Inferior parietal cortex (tissue), 1 donor: Measurements from ENCODE around the gene YPEL2.
"Not testable (repeated sequence)": the region's sequence is repeated elsewhere in the genome, so short reads cannot be mapped to it uniquely, and the experiment has no call there.

Source experiments
- DNase-seq: peaks from one replicate; pipeline ENCODE4 v3.0.0-alpha.2; 2016; ENCODE audit errors: extremely low spot score

The YPEL2 gene

DNA sequence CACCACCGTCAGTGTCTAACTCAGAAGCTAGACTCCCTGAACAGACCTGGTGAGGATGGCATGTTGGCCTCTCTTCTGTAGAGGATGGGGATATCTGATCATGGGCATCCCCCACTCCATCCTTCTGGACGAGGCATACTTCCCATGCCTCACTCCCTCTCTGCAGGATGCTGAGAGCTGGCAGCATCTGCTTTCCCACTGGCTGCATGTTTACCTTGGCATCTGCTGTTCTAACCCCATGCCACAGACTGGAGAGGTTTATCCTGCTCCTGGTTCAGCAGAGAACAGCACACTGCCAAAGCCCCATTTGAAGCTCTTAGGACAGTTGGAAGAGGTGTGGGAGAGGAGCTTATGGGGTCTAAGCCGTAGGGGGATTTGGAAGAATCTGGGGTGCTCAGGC is 46.0 kb downstream of the YPEL2 start:
- no peak for DNase-seq

DNA sequence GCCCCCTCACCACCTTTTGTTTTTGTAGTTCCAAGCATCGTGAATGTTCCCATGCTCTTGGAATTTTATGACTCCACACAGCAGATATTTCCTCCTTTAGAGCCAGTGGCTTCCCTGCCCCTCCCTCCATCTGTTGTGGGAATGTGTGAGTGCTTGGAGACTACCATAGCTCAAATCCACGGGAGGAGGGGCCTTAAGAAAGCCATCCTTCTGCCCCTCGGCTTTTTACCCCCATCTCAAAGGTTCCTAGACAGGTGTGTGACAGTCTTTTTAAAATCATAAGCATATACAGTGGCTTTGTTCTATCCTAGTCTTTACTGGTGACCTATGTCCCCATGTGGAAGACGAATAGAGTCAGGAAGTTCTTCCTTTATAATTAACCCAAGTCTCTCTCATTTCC is 47.2 kb downstream of the YPEL2 start:
- DNase-seq, result no peak

DNA sequence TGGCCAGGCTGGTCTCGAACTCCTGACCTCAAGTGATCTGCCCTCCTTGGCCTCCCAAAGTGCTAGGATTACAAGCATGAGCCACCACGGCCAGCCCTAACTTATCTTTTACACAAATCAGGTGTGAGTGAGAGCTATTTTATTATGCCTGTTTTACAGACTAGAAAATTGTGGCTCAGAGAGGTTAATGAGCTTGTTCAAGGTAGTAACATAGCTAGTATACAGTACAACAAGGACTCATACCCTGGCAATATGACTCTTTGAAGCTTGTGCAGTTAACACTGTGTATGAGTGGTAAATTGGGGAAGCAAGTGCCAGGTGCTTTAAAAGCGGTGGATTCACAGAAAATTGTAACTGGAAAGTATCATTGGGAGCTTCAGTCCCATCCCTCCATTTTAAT is 49.0 kb downstream of the YPEL2 start:
- DNase-seq, result no peak

DNA sequence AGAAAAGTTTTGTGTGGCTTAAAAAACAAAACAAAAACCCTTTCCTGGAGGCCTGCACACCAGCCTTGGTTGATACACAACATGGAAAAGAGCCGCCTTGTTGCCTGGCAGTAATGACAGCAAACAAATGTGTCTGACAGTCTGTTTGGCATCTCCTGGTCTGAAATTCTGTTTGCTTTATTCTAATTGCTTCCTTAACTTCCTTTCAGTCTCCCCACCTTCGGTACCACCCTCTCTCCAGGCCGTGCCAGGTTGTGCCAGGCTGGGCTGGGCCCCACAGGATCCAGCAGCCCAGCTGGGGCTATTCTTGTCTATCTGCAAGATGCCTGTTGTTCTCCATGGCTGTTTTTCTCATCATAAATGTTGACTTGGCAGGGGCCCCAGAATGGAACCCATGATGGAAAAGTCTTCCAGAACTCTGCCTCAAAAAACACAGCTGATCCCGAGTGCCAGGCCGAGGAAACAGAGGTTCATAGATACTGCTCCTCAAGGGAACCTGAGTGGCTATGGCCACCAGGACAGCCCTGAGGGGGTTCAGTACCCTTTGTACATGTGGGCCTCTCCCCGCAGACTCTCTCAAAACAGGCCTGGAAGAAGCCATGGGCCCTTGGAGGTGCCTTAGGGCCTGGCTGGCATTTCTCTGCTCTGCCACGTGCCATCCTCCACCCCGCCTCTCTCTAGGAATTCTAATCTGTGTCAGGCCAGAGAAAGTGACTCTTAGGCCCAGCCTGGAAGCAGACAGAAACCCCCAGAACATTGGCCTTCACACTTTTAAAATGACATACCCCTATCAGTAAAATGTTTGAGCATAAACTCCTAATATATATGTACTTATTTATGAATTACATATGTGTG is 50.5 kb downstream of the YPEL2 start:
- DNase-seq, result peak; percentile 94

DNA sequence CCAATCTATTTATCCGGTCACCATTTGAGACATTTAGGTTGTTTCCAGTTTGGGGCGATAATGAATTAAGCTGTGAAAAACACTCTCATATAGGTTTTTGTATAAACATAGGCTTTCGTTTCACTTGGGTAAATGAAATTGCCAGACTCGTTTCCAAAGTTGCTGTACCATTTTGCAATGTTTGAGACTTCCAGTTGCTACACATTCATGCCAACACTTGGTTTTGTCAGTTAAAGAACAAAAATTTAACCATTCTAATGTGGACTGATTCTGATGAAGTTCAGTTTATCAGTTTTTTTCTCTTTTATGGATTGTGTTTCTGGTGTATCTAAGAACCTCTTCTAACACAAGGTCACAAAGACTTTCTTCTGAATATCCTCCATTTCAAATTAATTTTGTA is 52.4 kb downstream of the YPEL2 start:
- no peak for DNase-seq

DNA sequence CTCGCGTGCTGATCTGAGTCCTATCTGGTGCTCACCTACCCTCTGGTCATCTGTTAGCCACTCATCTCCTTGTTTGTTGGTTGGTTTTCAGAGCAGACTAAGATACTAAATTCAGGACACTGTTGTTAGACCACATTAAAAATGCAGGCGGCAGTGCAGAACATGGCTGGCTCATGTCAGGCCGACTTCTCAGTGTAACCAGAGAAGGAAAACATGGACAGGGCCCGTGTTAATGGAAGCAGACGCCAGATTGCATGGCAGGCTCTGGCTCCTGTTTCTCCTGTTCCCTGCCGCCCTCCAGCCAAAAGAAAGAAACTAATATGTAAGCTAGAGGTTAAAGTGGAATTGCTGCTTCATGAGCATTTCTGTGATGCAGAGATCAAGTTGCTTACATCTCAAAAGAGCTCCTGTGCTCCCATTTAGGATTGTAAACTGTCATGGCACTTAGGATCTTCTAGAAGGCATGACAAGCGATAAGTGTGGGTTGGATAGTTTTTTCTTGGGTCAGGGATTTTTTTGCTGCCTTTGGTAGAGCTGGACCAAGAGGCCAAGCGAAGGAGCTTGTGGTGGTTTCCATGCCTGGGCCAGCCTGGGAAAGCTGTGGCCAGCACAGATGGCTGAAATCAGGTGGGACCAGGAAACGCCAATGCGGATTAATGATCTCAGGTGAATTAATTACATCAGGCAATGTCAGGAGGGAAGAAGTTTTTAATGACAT is 56.1 kb downstream of the YPEL2 start:
- no peak for DNase-seq

DNA sequence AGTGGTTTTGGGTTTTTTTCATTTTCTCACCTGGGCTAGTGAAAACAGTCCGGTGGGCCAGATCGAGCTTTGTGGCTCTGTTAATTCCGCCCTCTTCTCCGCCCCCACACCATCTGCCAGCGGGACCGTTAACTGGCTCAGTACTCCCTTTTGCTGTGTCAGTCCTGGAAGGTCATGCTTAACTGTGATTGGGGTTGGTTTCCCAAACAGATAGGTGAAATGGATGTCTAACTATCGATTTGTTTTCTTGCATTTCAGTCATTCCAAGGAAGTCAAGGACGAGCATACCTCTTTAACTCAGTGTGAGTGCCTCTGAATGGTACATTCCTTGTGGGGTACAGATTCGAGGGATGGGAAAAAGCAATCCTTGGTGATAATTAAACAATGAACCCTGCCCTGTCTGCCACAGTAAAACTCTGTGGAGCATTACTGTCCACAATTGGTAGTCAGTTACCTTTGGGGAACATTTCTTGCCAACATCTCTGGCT is 56.7 kb downstream of the YPEL2 start:
- peak; percentile 17 for DNase-seq

DNA sequence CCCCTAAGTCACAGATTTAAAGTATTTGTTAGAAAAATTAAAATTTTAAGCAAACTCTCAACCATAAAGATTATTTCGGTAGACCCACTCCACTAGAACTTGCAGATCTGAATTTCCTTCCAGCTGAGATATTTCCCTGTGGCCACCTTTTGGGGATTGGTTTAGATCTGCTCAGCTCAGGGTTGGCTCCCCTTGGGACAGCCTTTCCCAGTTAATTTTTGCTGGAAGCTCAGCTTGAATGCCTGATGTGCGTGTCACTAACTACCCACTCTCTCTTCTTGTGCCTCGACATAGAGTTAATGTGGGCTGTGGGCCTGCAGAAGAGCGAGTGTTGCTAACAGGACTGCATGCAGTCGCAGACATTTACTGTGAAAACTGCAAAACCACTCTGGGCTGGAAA is 57.6 kb downstream of the YPEL2 start:
- peak; percentile 3 for DNase-seq

DNA sequence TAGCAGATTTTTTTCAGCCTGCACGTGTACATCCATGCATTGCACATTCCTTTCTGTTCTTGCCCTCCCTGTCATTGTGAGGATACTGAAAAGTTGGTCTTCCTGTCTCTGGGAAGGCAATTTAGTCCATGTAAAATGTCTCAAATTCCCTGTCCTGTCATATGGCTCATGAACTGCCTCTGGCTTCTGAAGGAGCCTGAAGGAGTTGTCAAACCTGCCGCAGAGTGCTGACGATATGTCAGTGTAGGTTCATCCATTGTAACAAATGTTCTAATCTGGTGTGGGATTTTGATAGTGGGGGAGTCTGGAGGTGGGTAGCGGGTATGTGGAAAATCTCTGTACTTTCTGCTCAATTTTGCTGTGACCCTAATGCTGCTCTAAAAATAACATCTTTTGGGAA is 59.6 kb downstream of the YPEL2 start:
- DNase-seq, result no peak

DNA sequence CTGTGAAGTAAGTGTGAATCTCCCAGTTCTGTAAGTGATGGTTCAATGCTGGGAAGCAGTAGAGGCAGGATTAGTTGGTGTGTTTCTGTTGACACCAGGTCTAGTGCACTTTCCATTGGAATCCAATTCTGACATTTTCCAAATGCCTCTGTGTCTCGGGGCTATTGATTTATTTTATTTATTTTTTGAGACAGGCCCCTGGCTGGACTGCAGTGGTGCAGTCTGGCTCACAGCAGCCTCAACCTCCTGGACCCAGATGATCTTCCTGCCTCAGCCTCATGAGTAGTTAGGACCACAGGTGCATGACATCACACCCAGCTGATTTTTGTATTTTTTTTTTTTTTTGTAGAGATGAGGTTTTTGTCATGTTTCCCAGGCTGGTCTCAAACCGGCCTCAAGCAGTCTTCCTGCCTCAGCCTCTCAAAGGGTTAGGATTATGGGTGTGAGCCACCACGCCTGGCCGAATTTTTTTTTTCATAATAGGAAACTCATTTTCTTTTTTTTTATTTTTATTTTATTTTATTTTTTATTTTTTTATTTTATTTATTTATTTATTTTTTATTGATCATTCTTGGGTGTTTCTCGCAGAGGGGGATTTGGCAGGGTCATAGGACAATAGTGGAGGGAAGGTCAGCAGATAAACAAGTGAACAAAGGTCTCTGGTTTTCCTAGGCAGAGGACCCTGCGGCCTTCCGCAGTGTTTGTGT is 61.7 kb downstream of the YPEL2 start:
- no peak for DNase-seq

DNA sequence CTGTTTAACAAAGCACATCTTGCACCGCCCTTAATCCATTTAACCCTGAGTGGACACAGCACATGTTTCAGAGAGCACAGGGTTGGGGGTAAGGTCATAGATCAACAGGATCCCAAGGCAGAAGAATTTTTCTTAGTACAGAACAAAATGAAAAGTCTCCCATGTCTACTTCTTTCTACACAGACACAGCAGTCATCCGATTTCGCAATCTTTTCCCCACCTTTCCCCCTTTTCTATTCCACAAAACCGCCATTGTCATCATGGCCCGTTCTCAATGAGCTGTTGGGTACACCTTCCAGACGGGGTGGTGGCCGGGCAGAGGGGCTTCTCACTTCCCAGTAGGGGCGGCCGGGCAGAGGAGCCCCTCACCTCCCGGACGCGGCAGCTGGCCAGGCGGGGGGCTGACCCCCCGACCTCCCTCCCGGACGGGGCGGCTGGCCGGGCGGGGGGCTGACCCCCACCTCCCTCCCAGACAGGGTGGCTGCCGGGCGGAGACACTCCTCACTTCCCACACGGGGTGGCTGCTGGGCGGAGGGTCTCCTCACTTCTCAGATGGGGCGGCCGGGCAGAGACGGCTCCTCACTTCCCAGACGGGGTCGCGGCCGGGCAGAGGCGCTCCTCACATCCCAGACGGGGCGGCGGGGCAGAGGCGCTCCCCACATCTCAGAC is 62.4 kb downstream of the YPEL2 start:
- DNase-seq, result not testable (repeated sequence)

DNA sequence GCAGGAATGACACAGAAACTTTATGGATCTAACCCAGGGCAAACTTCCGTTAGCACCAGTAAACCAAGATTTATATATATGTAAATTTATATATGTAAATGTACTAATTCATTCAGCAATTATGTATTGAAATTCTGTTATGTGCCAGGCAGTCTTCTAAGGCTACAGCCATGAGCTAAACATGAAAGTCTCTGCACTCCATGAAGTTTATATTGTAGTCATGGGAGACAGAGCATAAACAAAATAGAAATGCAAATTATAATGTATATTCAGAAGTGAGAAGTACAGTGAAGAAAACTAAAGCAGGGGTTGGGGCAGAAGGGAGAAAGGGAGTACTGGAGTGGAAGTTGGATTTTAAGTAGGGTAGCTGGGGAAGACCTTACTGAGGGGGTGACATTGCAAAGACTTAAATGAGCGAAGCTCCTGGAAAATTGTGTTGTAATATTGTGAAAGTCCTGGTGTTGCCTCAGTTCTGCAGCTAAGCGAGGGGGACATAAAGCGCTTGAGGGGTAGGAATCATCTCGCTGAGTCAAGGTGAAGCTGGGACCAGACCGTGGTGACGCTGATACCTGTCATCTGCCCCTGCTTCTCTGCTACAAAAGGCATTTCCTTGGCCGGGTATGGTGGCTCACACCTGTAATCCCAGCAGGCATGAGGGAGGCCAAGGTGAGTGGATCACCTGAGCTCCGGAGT is 64.8 kb downstream of the YPEL2 start:
- no peak for DNase-seq

DNA sequence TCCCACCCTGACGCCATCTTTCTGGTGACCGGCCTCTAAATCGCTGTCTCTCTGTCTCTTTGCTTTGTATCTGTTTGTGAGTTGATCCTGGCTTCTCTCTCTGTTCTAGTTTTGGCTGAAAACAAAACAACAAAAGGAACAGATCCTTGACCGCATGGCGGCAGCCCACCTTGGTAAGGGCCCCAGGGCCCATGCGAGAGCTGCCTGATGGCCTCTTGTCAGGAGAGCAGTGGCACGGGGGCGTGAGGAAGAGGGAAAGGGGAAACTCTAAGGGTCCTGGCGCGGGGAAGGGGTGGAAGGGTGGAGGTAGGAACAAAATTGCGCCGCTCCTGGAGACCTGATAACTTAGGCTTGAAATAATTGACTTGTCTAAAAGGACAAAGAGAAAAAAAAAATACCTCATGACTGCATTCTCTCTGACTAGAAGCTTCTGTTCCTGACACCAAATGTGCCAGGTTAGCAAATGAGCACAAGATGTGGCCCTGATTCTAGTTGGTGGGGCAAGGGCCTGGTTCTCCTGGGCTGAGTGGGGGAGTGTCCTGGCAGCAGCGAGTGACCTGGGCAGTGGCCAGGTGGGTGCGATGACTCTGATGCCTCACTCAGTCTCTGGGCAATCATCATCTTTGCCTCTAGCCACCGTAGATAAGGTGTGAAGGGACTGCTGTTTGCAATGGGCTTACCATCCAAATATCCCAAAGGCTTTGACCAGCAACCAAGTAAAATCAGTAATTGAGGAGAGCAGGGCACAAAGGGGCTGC is 66.0 kb downstream of the YPEL2 start:
- no peak for DNase-seq

DNA sequence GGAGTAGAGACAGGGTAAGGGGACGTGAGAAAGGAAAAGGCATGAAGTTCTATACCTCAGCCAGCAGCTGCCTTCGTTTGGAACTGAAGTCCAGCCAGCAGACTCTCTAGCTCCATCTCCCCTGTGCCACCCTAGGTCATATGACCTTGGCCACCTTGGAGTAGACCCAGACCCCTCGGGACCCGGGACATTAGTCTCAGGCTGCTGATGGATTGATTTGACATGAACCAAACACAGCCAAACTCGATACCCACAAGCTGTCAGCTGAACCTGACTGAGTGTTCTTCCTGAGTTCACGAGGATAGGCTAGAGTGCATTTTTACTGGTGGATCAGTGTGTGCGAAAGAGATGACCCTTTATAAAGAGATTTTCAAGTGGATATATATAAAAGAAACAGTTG is 68.5 kb downstream of the YPEL2 start:
- no peak for DNase-seq

DNA sequence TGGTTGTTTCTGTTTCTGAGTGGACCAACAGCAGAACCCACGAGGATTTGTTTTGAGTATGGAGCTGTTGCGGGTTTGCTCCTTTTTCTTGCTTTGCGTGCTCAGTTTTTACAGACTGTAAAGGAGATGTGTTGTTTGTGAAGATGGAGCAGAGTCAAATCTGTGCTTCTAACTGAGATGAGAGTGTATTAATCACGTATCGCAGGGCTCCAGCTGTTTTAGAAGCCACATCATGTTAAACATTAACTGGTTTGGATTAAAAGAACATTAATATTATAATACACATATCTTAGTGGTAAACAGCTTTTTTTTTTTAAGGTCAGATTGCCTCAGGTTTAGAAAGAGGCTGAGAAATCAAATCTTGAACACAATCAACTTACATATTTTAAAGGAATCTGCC is 69.4 kb downstream of the YPEL2 start:
- peak; percentile 38 for DNase-seq

DNA sequence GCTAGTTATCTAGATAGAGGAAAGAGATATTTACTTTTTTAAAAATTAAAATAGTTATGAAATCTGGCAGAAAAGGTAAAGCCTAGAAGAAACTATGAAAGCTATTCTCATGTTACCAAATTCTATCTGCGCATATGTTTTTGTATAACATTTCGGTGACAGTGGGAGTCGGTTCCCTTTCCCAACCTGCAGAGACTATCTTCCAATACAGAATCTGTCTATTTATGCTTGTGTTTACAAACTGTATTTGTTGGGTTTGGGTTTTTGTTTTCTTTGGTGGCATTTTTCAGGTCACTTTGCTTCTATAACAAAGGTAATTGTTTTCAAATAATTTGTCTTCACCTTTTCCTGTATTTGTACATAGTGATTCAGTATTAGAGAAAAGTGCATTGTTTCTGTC is 69.8 kb downstream of the YPEL2 start:
- no peak for DNase-seq

DNA sequence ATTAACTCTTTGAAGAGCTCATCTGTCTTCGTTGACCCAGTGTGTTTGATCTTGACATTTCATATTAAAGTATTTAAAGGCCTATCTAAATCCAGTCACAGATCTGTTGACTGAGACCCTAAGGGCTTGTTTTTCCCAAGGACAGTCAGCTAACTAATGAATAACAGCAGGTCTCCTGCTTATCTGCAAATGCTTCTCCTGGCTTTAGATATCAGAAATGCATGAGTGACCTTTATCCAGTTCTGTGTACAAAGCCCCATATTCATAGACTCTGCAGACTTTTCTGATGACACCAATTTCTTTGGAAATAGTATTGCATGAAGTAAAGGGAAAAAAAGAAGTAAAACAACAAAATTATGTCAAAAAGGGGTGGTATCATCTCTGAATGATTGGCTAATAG is 70.3 kb downstream of the YPEL2 start:
- DNase-seq, result no peak

DNA sequence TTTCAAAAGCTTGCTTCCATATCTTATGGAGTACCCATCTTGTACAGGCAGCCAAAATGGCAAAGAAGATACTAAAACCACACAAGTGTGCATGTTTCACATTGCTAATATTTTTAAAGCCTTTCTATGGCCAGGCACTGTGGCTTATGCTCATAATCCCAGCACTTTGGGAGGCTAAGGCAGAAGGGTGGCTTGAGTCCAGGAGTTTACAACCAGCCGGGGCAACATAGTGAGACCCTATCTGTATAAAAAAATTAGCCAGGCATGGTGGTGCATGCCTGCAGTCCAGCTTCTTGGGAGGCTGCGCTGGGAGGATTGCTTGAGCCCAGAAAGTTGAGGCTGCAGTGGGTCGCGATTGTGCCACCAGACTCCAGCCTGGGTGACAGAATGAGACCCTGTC is 71.3 kb downstream of the YPEL2 start:
- DNase-seq, result no peak

DNA sequence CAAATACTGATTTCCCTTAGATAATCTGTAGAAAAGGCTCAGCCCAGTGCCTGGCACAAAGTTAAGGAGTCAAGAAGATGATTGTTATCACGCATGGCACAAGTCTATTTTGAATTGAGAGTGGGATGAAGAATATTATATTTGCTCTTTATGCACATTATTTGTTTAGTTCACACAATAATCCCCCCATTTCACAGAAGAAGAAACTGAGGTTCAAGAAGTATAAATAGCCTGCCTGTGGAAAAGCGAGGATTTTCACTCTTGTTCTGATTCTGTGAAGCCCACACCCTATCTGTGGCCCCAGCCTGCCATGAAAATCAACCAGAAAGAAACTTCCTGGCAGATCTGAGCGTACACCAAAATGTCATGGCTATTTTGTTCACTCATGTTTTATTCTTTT is 73.0 kb downstream of the YPEL2 start:
- no peak for DNase-seq

DNA sequence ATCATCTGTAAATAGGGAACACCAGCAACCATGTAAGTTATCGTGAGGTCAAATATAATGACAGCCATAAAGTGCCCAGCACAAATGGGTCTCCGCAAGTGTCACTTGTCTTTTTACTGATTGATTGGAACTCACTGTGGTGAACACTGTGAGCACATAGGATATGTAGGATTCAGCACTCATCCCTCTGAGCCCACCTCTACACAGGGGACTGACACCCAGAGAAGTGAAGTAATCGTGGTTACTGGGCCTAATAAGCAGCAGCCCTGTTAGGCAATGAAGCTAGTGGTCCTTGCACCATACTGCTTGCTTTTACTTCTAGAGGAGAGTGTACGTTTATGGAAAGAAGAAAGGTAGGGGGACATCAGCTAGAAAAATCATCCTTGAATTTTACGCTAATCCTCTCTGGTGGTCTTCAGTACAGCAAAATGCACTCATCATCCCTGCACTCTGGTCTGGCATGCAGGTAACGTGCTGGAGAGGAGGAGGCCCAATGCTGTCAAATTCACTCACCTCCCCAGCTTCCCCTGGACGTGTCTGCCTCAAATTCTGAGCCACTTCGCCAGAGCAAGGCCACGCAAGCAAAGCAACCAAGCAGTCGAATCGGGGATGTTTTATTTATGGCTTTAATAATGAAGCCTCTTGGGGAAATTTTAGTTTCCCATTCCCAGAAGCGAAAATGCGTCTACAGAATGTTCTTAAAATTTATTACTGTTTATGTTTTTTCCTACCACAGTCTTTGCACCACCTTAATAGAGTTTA is 74.7 kb downstream of the YPEL2 start:
- DNase-seq, result no peak
